NOMO-1 (cell line): Measurements from ENCODE around the gene RBM39.
"Not testable (repeated sequence)": the region's sequence is repeated elsewhere in the genome, so short reads cannot be mapped to it uniquely, and the experiment has no call there.

Source experiments
- DNase-seq, 2 experiments: peaks; one replicate each; lab custom pipeline; 2025; ENCODE audit not compliant: unreplicated experiment in 2 of 2; lab: John Stamatoyannopoulos, UW

Gene RBM39

DNA sequence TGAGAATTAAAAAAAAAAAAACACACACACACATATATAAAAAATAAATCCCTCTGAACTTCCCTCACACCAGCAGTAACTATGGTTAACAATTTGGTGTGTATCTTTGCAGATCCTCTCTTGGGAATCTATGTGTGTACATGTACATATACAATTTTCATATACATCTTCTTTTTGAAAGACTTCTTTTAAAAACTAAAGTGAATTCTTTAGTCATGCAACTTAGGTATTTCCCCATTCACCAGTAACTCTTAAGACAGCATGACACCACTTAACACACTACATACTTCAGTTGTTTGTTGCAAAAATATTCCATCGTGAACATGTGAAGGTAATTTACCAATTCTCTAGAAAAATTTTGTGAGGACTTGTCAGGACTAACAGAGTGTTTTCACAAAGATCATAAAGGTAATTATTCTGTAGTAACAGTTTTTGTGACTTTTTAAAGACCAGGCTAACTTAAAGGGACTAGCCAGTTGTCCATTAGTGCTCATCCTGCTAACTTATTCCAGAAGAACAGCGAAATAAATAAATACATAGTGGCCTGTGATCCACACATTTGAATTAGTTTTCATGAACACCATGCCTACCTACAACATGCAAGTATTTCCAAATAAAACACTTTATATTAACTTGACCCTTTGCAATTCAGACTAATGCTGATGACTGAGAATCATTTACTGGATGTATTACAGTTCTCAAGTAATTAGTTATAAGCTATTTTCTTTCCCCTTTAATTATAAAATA is 12.1 kb downstream of the RBM39 start:
- DNase-seq, result no peak

DNA sequence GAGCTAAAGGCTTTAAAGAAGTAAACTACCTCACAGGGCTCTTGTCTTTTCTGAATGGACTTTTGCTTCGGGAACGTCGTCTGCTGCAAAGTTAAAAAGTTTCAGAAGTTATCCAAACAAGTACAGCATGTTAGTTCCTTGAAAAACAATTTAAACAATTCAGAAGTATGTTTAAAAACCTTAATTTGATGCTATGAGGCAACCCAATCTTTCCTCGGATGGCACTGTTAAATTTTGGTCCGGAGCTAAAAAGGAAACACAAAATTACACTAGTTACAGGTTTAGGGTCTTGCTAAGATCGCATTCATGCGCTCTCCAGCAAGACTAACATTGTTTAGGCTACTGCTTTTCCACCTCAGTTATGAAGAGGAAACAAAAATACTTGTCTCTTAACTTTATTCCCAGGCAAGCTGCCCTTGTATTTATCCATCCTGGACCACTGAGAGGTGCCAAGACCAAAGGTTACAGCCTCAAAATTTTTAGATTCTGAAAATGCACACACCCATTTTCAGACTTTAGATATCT is 12.7 kb downstream of the RBM39 start:
- DNase-seq, result no peak

DNA sequence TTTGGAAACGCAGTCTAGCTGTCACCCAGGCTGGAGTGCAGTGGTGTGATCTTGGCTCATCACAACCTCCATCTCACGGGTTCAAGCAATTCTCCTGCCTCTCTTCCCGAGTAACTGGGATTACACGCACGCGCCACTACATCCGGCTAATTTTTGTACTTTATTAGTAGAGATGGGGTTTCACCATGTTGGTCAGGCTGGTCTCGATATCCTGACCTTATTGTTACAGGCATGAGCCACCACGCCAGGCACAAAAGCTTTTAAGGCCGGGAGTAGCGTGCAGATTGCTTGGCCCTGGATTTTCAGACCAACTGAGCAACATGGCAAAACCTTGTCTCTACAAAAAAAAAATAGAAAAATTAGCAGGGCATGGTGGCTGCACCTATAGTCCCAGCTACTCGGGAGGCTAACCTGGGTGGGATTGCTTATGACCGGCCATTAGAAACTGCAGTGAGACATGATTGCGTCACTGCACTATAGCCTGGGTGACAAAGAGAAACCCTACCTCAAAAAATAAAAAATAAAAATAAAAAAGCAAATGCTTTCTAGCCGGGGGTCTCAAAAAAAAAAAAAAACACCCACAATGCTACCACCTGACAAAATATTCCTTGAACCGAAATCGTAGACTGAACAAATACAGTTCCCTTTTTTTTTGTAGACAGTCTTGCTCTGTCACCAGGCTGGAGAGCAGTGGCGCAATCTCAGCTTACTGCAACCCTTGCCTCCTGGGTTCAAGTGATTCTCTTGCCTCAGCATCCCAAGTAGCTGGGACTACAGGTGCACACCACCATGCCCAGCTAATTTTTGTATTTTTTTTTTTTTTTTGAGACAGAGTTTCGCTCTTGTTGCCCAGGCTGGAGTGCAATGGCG is 15.0 kb downstream of the RBM39 start:
- peak; percentile 21 to 43 for DNase-seq

DNA sequence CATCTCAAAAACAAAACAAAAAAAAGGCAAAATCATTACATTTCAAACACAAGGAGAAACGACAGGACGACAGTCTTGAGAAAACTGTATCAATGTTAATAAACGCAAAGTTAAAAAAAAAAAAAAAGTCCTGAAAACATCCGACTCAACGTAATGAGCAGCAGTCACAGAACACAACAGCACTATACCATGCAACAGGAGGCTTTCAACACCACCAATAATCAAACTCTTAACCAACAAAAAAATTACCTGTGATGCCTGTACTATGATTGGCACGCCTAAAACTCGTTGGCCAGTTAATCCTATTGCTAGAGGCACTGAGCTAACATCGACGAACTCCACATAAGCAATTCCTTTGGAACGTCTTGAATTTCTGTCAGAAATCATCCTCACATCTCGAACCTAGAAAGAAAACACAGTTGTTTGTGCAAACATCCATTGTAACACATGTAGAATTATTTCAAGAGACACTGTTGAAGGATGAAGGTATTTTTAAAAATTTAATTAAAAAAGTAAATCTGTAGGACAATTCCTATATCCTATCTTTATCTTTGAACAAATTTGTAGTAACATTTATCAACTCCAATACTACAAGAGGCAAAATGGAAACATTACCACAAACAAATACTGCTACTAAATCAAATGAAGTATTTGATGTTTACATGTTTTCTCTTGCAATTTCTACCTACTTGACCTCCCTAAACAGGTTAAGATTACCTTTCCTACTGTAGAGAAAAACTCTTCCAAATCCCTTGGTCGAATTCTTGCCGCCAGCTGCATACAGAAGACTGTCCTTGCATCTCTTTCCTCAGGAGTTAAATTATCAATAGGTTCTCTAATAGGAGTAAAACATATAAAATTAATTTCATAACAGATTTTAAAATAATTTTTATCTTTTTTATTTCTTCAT is 17.5 kb downstream of the RBM39 start:
- DNase-seq, result no peak

DNA sequence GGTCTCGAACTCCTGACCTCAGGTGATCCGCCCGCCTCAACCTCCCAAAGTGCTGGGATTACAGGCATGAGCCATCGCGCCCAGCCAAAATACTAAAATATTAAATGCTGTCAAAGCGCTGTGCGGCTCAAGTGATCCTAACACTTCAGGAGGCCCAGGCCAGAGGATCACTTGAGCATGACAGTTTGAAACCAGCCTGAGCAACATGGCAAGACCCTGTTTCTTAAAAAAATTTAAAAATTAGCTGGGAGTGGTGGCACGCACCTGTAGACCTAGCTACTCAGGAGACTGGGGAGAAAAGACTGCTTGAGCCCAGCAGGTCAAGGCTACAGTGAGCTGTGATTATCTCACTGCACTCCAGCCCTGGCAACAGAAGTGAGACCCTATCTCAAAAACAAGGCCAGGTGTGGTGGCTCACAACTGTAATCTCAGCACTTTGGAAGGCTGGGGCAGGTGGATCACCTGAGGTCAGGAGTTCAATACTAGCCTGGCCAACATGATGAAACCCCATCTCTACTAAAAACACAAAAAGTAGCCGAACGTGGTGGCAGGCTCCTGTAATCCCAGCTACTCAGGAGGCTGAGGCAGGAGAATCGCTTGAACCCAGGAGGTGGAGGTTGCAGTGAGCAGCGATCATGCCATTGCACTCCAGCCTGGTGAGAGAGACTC is 18.3 kb downstream of the RBM39 start:
- DNase-seq, result not testable (repeated sequence)

DNA sequence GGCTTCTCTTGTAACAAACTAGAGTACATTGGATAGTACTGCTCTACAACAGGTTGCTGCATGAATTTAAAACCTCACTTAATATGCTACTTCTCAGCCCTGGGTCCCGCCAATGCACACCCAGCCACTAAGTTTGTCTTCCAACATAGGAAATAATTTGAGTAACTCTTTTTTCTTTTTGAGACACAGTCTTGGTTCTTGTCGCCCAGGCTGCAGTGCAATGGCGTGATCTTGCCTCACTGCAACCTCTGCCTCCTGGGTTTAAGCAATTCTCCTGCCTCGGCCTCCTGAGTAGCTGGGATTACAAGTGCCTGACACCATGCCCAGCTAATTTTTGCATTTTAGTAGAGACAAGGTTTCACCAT is 18.8 kb downstream of the RBM39 start:
- not testable (repeated sequence) for DNase-seq

DNA sequence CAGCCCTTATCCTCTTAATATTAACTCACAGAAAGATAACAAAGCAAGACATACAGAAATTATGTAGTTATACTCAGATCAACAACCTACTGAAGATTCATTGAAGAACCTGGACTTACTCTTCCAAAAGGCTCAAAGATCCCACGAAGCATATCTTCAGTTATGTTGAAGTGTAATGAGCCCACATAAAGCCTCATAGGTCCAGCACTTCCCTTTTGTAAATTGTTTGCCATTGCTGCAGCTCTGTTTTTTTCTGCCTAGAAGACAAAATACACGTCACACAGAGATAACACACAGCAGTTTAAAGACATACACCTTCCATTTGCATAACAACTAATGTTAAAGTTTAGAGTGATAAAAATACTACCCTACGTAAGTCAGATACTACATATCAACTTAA is 20.4 kb downstream of the RBM39 start:
- no peak for DNase-seq

DNA sequence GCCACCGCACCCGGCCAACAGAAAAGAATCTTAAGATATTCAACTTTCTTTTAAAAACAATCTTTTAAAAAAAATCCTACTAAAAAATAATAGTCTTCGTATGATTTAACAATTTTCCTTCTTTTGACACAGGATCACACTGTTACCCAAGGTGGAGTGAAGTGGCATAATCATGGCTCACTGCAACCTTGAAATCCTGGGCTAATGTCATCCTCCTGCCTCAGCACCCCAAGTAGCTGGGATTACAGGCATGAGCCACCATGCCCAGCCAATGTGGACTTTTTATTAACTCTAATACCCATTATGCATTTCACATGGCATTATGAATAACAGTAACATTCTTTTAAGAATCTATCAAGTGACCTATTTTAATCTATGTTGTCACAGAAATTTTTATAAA is 20.8 kb downstream of the RBM39 start:
- DNase-seq, result no peak

DNA sequence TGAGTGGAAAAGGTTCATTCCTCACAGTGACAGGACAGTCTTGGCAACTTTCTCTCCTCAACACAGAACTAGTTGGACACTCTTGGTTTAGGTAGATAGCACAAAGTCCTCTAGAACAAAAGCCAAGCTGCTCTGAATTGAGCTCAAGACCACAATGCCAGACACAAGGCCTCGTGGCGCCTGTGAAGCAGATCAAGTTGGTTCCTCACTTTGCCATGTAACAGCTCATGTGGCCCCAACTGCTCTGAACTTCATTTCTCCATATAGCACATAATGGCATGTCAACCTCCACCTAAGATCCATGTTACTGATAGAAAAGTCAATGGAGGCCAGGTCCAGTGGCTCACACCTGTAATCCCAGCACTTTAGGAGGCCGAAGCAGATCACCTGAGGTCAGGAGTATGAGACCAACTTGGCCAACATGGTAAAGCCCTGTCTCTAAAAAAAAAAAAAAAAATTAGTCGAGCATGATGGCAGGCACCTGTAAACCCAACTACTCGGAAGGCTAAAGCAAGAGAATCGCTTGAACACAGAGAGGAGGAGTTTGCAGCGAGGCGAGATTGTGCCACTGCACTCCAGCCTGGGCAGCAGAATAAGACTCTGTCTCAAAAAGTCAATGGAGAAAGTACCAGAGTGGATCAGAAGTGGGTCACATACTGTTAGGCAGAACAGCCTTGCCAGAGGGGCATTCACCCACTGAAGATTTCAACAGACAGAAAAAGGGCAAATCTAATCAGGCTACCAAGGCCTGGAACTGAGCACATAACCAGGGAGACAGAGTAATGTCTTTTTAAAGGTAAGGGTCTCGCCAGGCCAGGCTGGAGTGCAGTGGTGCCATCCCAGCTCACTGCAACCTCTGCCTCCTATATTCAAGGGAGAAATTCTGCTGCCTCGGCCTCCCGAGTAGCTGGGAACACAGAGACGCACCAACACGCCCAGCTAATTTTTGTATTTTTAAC is 21.6 kb downstream of the RBM39 start:
- DNase-seq, result no peak

DNA sequence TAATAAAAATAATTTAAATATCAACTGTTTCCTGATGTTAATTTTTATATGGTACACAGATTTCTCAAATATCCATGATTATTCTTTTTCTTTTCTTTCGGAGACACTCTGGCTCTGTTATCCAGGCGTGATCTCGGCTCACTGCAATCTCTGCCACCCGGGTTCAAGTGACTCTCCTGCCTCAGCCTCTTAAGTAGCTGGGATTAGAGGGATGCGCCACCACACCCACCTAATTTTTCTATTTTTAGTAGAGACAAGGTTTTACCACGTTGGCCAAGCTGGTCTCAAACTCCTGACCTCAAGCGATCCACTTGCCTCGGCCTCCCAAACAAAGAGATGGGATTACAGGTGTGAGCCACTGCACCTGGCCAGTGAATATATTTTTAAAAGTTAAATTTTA is 22.3 kb downstream of the RBM39 start:
- no peak for DNase-seq

DNA sequence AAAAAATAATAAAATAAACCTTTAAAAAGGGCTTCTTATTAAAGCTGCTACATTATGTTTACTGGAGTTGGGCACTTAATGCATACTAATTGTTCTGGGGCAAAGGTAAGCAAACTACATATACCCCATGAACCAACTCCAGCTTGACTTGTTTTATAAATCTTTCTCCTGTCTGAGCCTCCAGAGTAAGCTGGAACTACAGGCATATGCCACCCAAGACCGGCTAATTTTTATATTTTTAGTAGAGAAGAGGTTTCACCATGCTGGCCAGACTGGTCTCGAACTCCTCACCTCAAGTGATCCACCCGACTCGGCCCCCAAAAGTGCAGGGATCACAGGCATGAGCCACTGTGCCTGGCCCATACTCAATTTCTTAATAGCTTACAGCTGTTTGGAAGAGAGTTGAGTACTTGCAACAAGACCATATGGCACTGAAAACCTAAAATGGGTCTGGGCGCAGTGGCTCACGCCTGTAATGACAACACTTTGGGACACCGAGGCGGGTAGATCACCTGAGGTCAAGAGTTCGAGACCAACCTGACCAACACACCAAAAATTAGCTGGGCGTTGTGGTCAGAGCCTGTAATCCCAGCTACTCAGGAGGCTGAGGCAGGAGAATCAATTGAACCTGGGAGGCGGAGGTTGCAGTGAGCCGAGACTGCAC is 23.0 kb downstream of the RBM39 start:
- DNase-seq, result no peak

DNA sequence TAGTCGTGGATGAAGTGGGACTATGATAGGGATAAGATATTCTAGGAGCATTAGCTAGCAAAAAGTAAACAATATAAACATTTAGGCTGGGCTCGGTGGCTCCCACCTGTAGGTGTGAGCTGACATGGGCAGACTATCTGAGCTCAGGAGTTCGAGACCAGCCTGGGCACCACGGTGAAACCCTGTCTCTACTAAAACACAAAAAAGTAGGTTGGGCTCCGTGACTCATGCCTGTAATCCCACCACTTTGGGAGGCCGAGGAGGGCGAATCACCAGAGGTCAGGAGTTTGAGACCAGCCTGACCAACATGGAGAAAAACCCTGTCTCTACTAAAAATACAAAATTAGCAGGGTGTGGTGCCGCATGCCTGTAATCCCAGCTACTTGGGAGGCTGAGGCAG is 23.7 kb downstream of the RBM39 start:
- DNase-seq, result not testable (repeated sequence)

DNA sequence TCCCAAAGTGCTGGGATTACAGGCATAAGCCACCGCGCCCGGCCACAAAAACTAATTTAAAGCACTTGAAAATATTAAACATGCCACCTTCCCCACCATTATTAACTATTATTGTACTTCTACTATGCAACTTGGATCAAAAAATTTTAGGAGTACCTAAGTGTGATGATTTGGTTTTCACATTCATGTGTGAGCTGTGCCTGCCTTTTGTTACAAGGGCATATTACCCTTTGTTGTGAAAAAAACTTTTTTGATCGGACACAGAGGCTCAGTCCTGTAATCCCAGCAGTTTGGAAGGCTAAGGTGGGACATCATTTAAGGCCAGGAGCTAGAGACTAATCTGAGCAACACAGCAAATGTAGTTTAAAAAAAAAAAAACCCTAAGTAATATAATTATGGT is 25.7 kb downstream of the RBM39 start:
- no peak for DNase-seq

DNA sequence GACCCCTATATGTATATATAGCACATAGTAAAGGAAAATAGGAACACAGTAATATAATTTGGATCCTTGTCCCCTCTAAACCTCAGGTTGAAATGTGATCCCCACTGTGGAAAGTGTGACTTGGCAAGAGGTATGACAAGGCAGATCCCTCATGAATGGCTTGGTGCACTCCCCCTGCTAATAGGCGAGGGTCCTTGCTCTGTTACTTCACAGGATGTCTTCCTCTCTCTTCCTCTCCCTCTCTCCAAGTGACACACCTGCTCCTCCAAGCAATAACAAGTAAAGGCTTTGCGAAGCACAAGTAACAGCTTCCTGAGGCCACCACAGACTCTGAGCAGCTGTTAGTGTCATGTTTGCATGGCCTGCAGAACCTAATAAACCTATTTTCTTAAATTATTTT is 26.4 kb downstream of the RBM39 start:
- DNase-seq, result no peak

DNA sequence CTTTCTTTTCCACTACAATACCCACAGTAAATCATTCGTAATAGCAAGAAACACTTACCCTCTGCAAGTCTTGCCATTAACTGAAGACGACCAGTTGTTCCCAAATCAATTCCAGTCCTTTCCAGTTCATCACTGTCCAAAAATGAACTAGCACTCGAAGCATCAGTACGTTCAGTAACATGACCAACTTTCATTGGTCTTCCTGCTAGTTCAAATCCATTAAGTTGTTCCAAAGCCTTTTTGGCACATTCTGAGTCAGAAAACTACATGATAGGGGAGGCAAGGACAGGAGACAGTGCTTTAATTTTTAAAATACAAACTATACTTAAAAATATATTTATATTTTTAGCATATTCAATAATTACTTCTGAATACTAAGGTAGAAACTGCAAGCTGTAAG is 27.9 kb downstream of the RBM39 start:
- no peak for DNase-seq

DNA sequence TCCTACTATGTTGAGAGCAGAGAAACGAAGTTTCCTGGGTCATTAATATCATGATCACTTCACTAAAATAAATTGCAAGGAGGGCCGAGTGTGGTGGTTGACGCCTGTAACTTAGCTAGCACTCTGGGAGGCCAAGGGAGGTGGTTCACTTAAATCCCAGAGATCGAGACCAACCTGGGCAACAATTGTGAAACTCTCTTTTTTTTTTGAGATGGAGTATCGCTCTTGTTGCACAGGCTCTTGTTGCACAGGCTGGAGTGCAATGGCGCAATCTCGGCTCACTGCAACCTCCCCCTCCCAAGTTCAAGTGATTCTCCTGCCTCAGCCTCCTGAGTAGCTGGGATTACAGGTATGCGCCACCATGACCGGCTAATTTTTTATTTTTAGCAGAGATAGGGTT is 28.9 kb downstream of the RBM39 start:
- DNase-seq, result not testable (repeated sequence)

DNA sequence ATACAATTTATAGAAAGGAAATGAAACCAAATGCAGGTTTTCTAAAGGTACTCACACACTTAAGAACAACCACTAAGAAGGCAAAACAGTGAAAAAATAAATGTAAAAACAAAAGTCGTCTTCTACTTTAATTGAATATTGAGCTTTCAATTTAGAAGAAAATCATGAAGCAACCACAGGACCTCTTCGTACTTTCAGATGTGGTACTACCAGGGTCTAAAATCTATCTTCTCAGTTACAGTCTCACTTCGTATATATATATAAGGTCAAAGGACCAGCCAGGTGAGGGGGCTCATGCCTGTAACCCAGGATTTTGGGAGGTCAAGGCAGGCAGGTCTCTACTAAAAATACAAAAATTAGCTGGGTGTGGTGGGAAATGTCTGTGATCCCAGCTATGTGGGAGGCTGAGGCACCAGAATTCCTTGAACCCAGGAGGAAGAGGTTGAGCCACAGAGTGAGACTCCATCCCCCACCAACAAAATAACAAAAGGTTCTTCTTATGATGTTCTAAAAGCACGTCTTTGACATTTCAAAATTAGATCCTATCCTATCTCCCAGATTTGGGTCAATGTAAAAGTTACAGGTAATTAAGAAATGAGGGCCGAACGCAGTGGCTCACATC is 30.4 kb downstream of the RBM39 start:
- no peak for DNase-seq

DNA sequence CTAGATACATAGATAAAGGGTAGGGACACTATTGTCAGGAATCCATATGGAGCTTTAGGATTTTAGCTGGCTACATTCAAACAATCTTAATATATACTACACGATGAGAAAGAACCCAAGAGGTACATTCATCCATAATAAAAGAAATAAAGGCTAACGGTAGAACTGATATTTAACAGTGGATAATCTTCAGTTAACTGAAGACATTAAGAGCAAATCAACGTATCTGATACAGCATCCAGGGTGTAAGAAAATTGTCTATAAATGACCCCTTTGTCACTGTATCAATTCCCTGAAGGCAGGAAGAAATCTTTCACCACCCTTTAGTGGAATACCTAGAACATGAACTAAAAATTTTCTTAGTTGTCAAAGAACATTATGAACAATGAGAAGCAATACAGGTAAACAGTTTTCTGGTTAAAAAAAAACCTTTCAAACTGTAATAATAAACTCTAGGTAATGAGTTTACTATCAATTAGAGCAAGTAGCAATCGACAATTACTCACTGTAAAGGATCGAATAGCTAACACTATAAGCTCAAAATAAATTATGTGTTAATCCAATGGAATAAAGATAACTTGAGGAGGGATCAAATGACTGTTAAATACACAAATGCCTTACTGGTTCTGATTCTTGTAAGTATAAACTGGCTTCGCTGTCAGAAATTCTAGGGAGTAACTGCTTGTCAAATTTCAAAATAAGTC is 31.0 kb downstream of the RBM39 start:
- no peak for DNase-seq
